A172 (cell line): Measurements from ENCODE around the gene POLR2L. TPM values are rescaled to one million over a fixed set of nuclear protein-coding genes. Genes with fewer than 3 reads are reported as not detected.

ENCODE experiments used
- DNase-seq: peaks from one replicate; pipeline ENCODE4 v3.0.0-alpha.2; 2015; ENCODE audit warnings: low spot score
- total RNA-seq: library from RNA; depleted of rRNA; stranded (reverse); fragments of >200 nt; shearing (Covaris generic); gene quantifications from 2 replicates; pipeline ENCODE4 v1.2.3, GENCODE V29; 2014

The POLR2L gene
- total RNA-seq, 1 experiment from 2014 or later, result 132 TPM

DNA sequence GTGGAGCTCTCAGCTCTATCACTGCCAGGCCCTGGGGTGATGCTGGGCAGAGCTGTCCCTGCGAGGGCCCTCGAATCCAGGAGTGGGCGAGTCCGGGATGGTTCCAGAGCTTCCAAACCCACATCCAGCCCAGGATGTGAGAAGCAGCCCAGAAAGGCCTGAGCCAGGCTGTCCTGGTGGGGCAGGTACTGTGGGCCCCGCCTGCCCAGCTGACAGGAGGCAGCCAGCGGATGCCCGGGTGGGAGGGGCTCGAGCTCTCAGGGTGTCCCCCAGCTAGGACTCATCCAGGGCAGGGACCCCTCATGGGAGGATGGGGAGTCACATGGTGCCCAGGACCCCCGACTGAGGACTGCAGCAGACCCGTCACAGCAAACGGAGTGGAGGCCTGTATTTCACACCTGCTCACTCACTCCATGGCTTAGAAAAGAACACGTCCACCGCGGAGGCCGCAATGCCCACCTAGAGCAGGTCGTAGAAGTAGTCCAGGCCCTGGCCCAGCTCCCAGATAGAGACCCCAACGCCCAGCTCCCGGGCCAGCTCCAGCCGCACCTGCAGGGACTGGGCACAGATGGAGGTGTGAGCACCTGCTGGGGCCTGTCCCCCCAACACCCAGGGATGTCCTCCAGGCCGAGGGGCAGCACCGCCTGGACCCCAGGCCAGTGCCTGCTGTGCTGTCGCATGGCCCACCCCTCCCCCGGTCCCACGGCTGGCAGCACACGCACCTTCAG lies 27.2 kb upstream of the POLR2L start:
- no peak for DNase-seq

- no peak for DNase-seq
Measured at GRCh38 chr11:868802-869201, 26.5 kb upstream of the POLR2L start.

DNA sequence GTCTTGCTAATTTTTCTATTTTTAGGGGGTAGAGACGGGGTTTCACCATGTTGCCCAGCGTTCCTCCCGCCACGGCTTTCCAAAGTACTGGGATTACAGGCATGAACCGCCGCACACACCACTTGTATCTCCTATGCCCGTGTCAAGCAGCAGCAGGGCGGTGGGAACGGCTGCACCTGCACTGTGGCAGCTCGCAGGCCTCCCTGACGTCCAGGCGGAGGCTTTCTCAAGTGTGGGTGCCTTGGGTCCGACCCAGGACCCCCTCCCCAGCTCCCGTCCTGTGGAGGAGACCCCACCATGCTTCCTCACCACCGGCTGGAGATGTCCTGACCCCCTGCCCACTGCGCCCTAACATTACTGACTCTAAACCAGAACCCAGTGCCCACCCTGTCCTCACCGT lies 26.1 kb upstream of the POLR2L start:
- no peak for DNase-seq

DNA sequence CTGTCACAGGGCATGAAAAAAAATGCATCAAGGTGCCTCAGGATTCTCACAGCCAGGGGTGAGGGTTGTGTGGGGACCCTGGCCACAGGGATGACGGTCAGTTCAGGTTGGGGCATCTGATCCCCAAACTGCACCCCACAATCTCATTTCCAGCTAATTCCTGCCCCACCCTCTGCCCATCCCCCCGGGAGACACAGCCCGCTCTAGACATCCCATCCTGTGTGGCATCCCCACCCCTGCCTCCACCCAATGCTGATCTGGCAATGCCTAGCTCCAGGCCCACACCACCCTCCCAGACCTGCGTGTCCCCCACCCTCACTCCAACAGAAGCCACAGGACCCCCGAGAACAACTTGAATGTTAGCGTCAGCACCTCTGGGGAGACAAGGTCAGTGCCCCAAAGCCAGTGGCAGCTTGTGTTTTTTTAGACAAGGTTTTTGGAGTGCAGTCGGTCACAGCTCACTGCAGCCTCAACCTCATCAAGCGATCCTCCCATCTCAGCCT lies 25.6 kb upstream of the POLR2L start:
- no peak for DNase-seq

DNA sequence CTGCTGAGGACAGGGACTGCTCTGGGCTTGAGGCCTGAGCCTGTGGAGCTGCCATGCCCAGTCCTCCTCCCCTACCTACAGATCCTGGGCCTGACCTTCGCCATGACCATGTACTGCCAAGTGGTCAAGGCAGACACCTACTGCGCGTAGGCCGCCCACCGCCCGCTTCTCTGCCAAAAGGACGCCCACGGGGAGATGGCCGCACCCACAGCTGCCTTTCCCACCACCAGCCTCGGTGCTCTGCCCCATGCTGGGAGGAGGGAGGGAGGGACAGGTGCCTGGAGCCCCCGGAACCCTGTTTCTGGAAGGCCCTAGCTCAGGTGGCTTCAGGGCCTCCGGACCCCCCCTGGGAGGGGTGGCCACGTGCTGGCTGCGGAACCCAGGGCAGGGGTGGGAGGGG lies 24.2 kb upstream of the POLR2L start:
- no peak for DNase-seq

- no peak for DNase-seq
Measured at GRCh38 chr11:865462-866430, 23.4 kb upstream of the POLR2L start.

DNA sequence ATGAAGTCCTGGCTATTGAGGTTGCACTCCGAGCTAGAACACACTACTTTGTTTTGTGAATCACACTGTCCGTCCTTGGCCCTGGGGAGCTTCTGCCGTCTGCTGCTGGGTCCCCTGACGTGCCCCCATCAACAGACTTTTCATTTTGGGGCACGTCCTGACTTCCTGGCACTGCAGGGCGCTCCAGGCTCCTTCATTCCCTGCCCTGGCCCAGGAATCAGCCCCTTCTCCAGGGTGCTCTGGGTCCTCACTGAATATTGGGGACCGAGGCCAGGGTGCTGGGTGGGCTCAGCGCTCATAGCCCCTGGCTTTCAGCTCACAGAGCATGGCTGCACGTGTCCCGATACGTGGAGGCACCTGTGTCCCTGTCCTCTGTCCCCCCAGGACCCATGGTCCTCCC lies 22.6 kb upstream of the POLR2L start:
- no peak for DNase-seq

GRCh38 chr11:863910-864827 lies 21.8 kb upstream of the POLR2L start:
- DNase-seq, result no peak

DNA sequence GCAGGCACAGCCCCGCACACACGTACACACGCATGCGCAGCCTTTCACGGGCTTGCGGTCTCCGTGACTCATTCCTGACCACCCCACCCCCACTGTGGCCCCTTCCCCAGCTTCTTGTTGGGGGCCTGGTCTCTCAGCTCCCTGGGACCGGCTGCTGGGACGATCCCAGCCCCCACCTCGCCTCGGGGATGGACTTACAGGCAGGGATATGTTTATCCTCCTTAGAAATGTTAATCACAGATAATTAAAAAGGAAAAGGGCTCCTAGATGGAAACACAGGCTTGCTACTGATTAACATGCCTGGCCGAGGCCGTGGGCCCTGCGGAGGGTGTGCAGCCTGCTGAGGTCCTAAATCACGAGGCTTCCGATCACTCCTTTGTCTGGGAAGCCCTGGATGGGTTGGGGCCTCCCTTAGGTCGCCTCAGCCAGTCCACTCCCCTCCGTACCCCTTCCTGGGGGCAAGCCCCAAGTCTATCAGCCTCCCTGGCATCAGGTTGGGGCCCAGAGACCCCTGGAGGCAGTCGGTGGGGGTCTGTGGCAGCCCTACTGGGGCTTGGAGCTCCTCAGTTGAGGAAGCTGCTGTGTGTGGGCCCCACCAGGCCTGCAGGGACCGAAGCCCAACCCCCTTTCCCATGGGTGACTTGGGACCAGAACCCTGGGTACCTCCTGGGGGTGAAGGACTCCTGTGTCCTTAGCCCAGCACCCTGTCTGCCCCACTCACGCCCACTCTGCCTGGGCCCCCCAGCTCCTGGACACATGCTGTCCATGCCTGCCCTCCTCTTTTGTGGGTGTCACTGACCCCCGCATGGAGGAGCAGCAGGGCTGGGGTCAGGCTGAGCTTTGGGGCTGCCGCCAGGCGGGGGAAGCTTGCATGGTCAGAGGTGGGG lies 20.9 kb upstream of the POLR2L start:
- DNase-seq, result no peak

DNA sequence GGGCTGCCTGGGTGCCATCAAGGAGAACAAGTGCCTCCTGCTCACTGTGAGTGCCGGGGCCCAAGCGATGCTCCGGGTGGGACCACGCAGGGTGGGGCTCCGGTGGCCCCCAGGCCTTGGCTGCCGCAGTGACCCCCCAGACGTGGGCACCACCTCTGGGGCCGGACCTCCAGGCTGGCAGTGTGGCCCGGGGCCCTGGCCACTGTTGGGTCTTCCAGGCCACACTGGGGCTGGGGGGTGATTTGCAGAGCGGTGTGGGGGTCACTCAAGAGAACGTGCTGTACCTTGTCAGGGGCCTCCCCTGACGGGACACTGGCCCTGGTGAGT lies 20.3 kb upstream of the POLR2L start:
- DNase-seq, result no peak

DNA sequence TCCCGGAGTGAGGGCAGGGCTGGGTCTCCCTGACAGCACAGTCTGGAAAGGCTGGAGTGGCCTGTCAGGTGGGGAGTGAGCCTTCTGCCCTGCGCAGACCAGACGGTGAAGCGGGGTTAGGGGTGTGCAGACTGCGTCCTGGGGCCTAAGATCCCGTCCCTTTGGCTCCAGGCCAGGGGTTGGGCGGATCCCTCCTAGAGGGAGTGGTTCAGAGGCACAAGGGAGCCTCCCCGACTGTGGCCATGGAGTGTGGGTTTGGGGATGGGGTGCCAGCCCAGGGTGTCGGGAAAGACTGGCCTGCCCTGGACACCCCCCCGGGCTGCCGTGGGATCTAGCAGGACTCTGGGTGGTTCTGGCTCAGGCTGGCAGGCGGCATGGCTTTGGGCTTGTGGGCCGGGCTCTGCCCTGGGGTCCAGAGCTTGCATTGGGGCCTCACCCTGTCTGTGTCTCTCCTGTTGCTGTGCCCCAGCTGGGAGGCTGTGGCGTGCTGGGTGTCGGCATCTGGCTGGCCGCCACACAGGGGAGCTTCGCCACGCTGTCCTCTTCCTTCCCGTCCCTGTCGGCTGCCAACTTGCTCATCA lies 19.8 kb upstream of the POLR2L start:
- no peak for DNase-seq

- DNase-seq, result no peak
Measured at GRCh38 chr11:861105-861479, 18.8 kb upstream of the POLR2L start.

DNA sequence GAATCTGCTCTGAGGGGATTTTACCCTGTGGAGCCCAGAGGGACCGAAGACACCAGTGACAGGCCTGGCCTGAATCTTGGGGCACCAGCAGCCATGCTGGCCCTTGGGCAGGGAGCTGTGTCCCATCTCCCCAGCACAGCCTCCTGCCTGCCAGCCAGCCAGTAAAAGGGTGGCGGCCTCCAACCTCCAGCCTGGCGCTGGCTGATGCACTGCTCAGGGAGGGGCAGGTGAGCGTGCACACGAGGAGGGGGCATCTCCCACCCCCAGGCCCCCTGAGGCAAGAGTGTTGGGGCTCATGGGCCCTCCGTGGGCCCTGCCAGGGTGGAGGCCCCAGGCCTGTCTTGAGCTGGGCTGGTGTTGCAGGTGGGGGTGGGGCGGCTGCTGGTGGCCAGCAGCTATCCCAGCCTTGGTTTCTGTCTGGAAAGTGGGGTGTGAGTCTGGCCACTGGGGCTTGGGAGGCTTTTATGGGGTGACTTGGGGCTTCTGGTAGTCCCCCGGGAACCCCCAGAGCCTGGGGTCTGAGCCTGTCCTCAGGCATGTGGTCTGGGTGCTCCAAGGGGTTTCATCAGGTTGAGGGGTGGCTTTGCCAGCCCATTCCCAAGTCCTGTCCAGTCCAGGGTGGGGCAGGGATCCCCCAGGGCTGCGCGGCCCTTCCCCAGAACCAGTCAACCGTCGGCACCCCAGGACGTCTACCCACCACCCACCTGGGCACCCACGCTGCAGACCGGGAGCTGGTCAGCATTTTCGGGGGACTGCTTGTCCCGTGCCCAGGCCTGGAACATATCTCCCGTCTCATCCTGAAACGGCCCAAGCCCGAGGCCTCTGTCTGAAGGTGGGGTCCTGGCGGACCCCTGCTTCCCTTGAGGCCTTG lies 18.1 kb upstream of the POLR2L start:
- no peak for DNase-seq

- peak; percentile 63 for DNase-seq
Measured at GRCh38 chr11:859394-860131, 17.2 kb upstream of the POLR2L start.

DNA sequence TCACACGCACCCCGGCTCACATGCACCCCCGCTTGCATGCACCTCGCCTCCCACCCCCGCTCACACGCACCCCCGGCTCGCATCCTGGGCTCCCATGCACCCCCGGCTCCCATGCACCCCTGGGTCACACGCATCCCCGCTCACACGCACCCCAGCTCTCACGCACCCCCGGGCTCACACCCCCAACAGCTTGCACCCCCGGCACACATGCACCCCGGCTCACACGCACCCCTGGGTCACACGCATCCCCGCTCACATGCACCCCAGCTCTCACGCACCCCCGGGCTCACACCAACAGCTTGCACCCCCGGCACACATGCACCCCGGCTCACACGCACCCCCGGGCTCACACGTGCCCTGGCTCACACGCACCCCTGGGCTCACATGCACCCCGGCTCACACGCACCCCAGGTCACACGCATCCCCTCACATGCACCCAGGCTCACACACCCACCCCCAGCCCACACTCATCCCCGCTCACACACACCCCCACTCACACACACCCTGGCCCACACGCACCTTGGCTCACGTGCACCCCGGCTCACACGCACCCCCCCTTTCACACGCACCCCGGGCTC lies 16.5 kb upstream of the POLR2L start:
- DNase-seq, result no peak

DNA sequence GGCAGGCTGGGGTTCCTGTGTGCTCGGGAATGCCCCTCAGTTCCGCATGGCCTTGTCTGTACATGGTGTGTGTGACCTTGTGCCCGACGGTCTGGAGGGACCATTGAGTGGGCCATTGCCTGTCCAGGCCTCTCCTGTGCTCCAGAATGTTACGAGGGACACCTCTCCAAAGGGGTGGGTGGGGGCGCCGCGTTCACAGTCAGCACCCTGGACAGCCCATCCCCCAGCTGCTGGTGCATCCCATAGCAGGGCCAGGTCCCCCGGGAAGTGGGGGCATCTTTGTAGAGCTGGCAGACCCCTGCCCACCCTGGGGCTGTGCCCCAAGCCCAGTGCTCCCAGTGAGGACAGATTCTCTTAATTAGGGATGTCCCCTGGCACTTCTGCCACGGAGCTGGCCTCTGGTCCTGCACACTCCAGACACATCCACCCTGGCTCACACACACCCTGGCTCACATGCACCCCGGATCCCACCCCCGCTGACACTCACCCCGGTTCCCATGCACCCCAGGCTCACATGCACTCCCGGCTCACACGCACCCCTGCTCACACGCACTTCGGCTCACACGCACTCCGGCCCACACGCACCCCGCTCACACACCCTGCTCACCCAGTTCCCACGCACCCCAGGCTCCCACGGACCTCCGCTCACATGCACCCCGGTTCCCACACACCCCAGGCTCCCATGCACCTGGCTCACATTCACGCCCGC lies 15.9 kb upstream of the POLR2L start:
- DNase-seq, result no peak

- DNase-seq, result no peak
Measured at GRCh38 chr11:856397-856796, 14.1 kb upstream of the POLR2L start.

DNA sequence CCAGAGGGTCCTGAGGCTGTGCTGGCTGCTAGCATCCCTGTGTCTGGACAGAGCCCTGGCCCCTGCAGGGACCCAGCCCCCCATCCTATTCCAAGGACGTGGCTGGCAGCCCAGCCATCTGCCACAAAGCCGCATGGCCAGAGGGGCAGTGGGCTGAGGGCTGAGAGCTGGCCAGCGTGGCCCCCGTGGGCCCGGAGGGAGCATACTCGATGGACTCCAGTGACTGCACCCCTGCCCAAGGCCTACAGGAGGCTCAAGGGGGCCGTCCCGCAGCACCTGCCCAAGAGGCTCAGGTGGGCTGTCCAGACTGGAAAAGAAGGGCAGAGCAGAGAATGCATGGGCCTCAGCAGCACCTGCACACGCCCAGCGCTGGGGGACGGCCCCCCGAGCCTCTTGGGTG lies 13.5 kb upstream of the POLR2L start:
- DNase-seq, result no peak
